DND-41 (cell line): Measurements from ENCODE around the gene AFF4.

ENCODE experiments used
- ATAC-seq: fragments of 200-7000 bp; cut with Tn5 transposase; 3 replicates; pipeline ENCODE4 v1.9.1; 2021; ENCODE audit warnings: low read depth; ENCODE audit not compliant: insufficient read depth
- DNase-seq: peaks from one replicate; pipeline ENCODE4 v3.0.0-alpha.2; 2020
- H2AFZ ChIP-seq: 2 replicates; pipeline ENCODE4 v1.6.0; 2012; ENCODE audit warnings: low read depth, low read length
- H3K27ac ChIP-seq: 2 replicates; pipeline ENCODE4 v1.5.1; 2012; ENCODE audit warnings: low read length, inconsistent platforms
- H3K27me3 ChIP-seq: fragments of 200-600 bp; sonication (generic); 2 replicates; pipeline ENCODE4 v1.6.0; 2012; ENCODE audit warnings: low read length, mild to moderate bottlenecking, inconsistent platforms; ENCODE audit not compliant: insufficient read depth, poor library complexity
- H3K36me3 ChIP-seq: 2 replicates; pipeline ENCODE4 v1.5.1; 2012; ENCODE audit warnings: low read length, inconsistent platforms; ENCODE audit not compliant: insufficient read depth
- H3K4me1 ChIP-seq: 2 replicates; pipeline ENCODE4 v1.5.1; 2012; ENCODE audit warnings: mild to moderate bottlenecking, low read length; ENCODE audit not compliant: insufficient read depth
- H3K4me2 ChIP-seq: 2 replicates; pipeline ENCODE4 v1.6.0; 2012; ENCODE audit warnings: mild to moderate bottlenecking, moderate library complexity, low read length, inconsistent platforms; ENCODE audit not compliant: insufficient read depth
- H3K4me3 ChIP-seq, 2 experiments: fragments of 200-600 bp in 1 of 2; shearing (Covaris generic) in 1 of 2; 2 replicates each; pipeline ENCODE4 v1.5.1; 2012 to 2016; ENCODE audit warnings: inconsistent platforms in 2 of 2, low read length in 2 of 2, mild to moderate bottlenecking in 2 of 2, low read depth in 1 of 2, moderate library complexity in 1 of 2
- H3K79me2 ChIP-seq: 2 replicates; pipeline ENCODE4 v1.6.0; 2012; ENCODE audit warnings: low read length, inconsistent platforms; ENCODE audit not compliant: insufficient read depth
- H3K9ac ChIP-seq: 2 replicates; pipeline ENCODE4 v1.6.0; 2012; ENCODE audit warnings: low read depth, mild to moderate bottlenecking, inconsistent platforms, low read length, moderate library complexity
- H3K9me3 ChIP-seq: 2 replicates; pipeline ENCODE4 v1.5.1; 2012; ENCODE audit warnings: low read length, moderate library complexity, mild to moderate bottlenecking, inconsistent platforms; ENCODE audit not compliant: insufficient read depth, severe bottlenecking
- H4K20me1 ChIP-seq: 2 replicates; pipeline ENCODE4 v1.6.0; 2012; ENCODE audit warnings: low read length; ENCODE audit not compliant: insufficient read depth
- EZH2 ChIP-seq: IDR thresholded peaks from 3 replicates; pipeline ENCODE4 v1.6.1; 2012; ENCODE audit warnings: borderline replicate concordance, low read depth, mild to moderate bottlenecking, moderate library complexity, low read length, inconsistent platforms; ENCODE audit not compliant: severe bottlenecking
- TF ChIP-seq, protein P1 (sequence below): IDR thresholded peaks from 2 replicates; pipeline ENCODE4 v1.5.1; 2012; ENCODE audit warnings: borderline replicate concordance, low read length, moderate library complexity, mild to moderate bottlenecking; ENCODE audit not compliant: poor library complexity, severe bottlenecking; ENCODE audit errors: extremely low read depth

The AFF4 gene

DNA sequence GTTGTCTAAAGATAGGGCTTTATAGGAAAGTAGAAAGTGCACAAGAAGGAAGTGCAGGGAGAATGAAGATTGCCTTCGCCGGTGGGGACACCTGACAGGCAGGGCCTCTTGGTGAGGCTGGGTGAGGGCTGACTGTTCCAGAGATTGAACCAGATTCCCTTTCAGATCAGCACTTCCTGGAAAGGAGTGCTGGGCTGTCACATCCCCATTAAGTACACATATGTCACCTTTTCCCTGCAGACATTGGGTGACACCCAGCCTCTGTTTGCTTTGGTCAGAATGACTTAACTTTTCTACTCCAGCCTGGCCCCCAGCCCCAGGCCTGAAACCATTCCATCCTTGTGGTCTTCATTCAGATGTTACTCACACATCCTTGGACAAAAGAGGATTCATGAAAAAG lies 125.6 kb downstream of the AFF4 start:
- Histone ChIP-seq H3K9ac (no peak overlapping the region), H4K20me1 (no peaks in the 10 kb centered on the region), H3K79me2 (no peaks in the 10 kb centered on the region), H3K27me3 (no peaks in the 10 kb centered on the region), H3K4me3 (no peak overlapping the region), H3K36me3 (no peaks in the 10 kb centered on the region), H3K27ac (no peak overlapping the region), H3K4me2 (no peak overlapping the region), H3K9me3 (no peaks in the 10 kb centered on the region), H2AFZ (no peak overlapping the region), H3K4me1 (no peaks in the 10 kb centered on the region)
- no peak for ATAC-seq
- TF ChIP-seq, protein P1, sequence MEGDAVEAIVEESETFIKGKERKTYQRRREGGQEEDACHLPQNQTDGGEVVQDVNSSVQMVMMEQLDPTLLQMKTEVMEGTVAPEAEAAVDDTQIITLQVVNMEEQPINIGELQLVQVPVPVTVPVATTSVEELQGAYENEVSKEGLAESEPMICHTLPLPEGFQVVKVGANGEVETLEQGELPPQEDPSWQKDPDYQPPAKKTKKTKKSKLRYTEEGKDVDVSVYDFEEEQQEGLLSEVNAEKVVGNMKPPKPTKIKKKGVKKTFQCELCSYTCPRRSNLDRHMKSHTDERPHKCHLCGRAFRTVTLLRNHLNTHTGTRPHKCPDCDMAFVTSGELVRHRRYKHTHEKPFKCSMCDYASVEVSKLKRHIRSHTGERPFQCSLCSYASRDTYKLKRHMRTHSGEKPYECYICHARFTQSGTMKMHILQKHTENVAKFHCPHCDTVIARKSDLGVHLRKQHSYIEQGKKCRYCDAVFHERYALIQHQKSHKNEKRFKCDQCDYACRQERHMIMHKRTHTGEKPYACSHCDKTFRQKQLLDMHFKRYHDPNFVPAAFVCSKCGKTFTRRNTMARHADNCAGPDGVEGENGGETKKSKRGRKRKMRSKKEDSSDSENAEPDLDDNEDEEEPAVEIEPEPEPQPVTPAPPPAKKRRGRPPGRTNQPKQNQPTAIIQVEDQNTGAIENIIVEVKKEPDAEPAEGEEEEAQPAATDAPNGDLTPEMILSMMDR, result no peak
- TF ChIP-seq EZH2, result no peak
- no peak for DNase-seq

DNA sequence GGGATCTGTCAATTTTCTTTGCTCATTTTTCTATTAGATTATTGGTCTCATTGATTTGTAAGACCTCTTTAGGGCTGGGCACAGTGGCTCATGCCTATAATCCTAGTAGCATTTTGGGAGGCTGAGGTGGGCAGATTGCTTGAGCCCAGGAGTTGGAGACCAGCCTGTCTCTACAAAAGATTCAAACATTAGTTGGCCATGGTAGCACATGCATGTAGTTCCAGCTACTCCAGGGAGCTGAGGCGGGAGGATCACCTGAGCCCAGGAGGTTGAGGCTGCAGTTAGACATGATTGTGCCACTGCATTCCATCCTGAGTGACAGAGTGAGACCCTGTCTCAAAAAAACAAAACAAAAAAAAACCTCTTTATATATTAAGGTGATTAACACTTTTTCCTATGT lies 126.6 kb downstream of the AFF4 start:
- H2AFZ ChIP-seq, result no peak overlapping the region
- ATAC-seq (no peak), DNase-seq (no peak)
- no peak overlapping the region for H3K4me3 ChIP-seq
- H3K27me3 ChIP-seq, result no peaks in the 10 kb centered on the region
- no peaks in the 10 kb centered on the region for H4K20me1 ChIP-seq
- H3K4me1 ChIP-seq, result no peaks in the 10 kb centered on the region
- no peaks in the 10 kb centered on the region for H3K9me3 ChIP-seq
- no peak for TF ChIP-seq EZH2
- TF ChIP-seq, protein P1, result no peak
- no peak overlapping the region for H3K4me2 ChIP-seq
- H3K9ac ChIP-seq, result no peak overlapping the region
- no peaks in the 10 kb centered on the region for H3K79me2 ChIP-seq
- H3K27ac ChIP-seq, result no peak overlapping the region
- H3K36me3 ChIP-seq, result no peaks in the 10 kb centered on the region

DNA sequence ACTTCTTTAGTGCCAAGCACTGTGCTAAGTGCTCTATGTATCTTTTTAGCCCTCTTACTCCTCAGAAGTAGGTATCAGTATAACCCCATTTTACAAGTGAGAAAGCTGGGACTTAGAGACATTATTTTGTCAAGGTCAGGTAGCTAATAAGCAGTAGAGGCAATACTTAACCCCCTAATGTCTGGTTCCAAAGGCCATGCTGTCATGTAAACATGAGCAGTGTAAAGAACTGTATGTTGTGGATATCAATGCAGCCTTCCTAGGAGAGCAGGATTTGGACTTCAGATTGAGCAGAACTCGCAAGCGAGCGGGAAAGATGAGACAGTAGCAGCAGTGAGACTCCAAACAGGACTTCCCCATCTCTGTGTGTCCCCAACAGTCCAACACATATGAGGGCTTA lies 129.4 kb downstream of the AFF4 start:
- DNase-seq, result no peak
- no peaks in the 10 kb centered on the region for H4K20me1 ChIP-seq
- H3K79me2 ChIP-seq, result no peaks in the 10 kb centered on the region
- H3K4me2 ChIP-seq, result no peak overlapping the region
- peaks cover 13% of the 10 kb centered on the region for H3K4me1 ChIP-seq
- peaks cover 22% of the 10 kb centered on the region for H3K27me3 ChIP-seq
- no peak overlapping the region for H3K9ac ChIP-seq
- no peak overlapping the region for H3K27ac ChIP-seq
- TF ChIP-seq, protein P1, result no peak
- no peak overlapping the region for H2AFZ ChIP-seq
- H3K9me3 ChIP-seq, result no peaks in the 10 kb centered on the region
- H3K4me3 ChIP-seq, result no peak overlapping the region
- ATAC-seq, result no peak
- H3K36me3 ChIP-seq, result no peaks in the 10 kb centered on the region; the same call in 1 of the 2 replicates

DNA sequence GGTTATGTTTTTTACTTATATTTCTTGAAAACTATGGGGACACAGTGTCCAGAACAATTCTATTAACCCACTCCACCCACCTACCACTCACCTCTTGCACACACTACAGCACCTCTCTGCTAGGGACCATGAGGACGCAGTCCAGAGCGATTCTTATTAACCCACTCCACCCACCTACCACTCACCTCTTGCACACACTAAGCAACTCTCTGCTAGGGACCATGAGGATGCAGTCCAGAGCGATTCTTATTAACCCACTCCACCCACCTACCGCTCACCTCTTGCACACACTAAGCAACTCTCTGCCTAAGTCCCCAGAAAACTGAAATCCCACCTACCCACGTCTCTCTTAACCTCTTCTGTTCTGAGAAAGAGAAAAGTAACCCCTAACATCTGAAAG lies 130.8 kb downstream of the AFF4 start:
- Histone ChIP-seq H3K36me3 (no peaks in the 10 kb centered on the region; the same call in 1 of the 2 replicates), H4K20me1 (no peaks in the 10 kb centered on the region), H3K27me3 (peaks cover 36% of the 10 kb centered on the region), H3K27ac (no peak overlapping the region), H2AFZ (no peak overlapping the region), H3K4me2 (no peak overlapping the region), H3K4me1 (peaks cover 13% of the 10 kb centered on the region), H3K4me3 (no peak overlapping the region), H3K79me2 (no peaks in the 10 kb centered on the region), H3K9me3 (no peaks in the 10 kb centered on the region), H3K9ac (no peak overlapping the region)
- no peak for DNase-seq
- TF ChIP-seq, protein P1, result no peak
- TF ChIP-seq EZH2, result no peak
- no peak for ATAC-seq
